ENCODE results near the gene HSDL1. TPM values are rescaled to one million over a fixed set of nuclear protein-coding genes. Genes with fewer than 3 reads are reported as not detected.

HSDL1 gene
- total RNA-seq, 4 donors from 2014 or later = 20.2 to 26.8 (median 22.6) TPM

DNA sequence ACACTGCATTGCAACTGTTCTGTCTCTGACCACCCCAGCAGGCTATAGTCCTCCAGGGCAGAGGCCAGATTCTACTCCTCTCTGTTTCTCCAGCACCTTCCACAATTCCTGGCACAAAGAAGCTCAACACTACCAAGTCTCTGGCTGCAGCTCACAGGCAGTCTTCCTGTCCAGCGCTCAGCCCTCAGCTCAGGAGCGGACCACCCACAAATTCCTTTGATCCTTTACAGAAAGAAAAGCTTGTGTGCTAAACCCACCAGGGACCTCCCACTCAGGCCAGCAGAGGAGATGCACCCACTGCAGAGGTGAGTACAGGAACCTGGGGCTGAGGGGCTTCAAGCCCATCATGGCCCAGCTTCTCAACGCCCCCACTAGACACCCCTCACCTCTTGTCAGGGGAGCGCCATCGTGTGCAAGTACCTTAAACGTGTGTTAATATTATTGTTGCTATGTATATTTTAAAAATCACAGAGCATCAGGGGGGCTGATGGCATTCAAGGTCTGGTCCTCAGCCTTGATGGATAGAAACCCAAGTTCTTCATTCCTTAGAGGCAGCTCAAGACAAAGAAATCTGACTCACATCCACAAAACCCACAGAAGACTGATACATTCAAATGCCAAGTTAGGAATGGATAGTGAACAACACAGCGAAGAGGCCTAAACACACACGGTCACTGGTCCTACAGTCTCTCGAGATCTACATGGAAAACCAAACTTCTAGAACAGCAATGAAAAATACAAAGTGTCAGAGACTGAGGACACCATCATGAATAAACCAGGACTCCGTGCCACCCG, 8.4 kb downstream of the HSDL1 start:
- no peak overlapping the region for H3K4me3 ChIP-seq
- intact Hi-C loops (cut with DNase I; ENCODE audit: low total_unique reads) = loop anchor here (2.0 to 5.0 kb wide), 3 partner anchors 20 to 239 kb away; partner anchors contain the start of genes MBTPS1 and MLYCD
- H3K36me3 ChIP-seq = no peaks in the 10 kb centered on the region
- ATAC-seq (no peak), DNase-seq (no peak)
- peak overlapping the region in 1 of 4 donors; percentile 35 for H3K27ac ChIP-seq
- H3K9me3 ChIP-seq = no peaks in the 10 kb centered on the region
- H3K27me3 ChIP-seq = no peaks in the 10 kb centered on the region
- H3K4me1 ChIP-seq = peaks cover 8 to 20% of the 10 kb centered on the region in 2 donors
- TF ChIP-seq, protein P1, sequence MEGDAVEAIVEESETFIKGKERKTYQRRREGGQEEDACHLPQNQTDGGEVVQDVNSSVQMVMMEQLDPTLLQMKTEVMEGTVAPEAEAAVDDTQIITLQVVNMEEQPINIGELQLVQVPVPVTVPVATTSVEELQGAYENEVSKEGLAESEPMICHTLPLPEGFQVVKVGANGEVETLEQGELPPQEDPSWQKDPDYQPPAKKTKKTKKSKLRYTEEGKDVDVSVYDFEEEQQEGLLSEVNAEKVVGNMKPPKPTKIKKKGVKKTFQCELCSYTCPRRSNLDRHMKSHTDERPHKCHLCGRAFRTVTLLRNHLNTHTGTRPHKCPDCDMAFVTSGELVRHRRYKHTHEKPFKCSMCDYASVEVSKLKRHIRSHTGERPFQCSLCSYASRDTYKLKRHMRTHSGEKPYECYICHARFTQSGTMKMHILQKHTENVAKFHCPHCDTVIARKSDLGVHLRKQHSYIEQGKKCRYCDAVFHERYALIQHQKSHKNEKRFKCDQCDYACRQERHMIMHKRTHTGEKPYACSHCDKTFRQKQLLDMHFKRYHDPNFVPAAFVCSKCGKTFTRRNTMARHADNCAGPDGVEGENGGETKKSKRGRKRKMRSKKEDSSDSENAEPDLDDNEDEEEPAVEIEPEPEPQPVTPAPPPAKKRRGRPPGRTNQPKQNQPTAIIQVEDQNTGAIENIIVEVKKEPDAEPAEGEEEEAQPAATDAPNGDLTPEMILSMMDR (IDR thresholded peaks at IDR 0.05 in 4 of 5, conservative IDR thresholded peaks at IDR 0.05 in 1 of 5) = no peak
- no peak for TF ChIP-seq POLR2A (IDR thresholded peaks at IDR 0.05)
- in situ Hi-C loops (cut with MboI; ENCODE audit: low sequenced_read_pairs in 4 of 4) = no loop called here

- ATAC-seq (no peak), DNase-seq (no peak)
- Histone ChIP-seq H3K27me3 (no peaks in the 10 kb centered on the region), H3K27ac (no peak overlapping the region), H3K4me3 (no peak overlapping the region), H3K4me1 (peaks cover 0 to 2% of the 10 kb centered on the region in 2 donors), H3K9me3 (no peaks in the 10 kb centered on the region), H3K36me3 (peaks cover 0 to 23% of the 10 kb centered on the region in 2 donors)
- intact Hi-C loops (cut with DNase I; ENCODE audit: low total_unique reads) (no loop called here), in situ Hi-C loops (cut with MboI; ENCODE audit: low sequenced_read_pairs in 4 of 4) (no loop called here)
- no peak for TF ChIP-seq POLR2A (IDR thresholded peaks at IDR 0.05)
Measured at GRCh38 chr16:84132527-84133285, 12.3 kb downstream of the HSDL1 start.

DNA sequence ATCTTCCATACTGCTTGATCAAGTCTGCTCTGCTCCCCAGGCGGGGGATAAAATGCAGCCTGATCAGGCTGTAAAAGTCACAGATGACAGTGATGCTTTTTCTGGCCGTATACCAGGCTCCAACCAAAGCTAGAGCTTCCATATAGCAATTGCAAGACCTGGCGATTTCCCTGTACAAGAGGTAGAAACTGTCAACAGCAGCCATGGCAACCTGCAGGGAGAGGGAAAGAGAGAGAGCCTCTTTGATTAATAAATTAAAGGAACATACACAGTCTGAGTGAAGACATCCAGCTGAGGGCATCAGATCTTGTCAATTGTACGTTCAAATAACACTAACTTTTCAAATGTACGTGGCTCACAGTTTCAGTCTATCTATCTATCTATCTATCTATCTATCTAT, 13.9 kb downstream of the HSDL1 start:
- ATAC-seq (no peak), DNase-seq (no peak)
- in situ Hi-C loops (cut with MboI; ENCODE audit: low sequenced_read_pairs in 4 of 4) (no loop called here), intact Hi-C loops (cut with DNase I; ENCODE audit: low total_unique reads) (no loop called here)
- Histone ChIP-seq H3K27ac (no peak overlapping the region), H3K4me1 (no peaks in the 10 kb centered on the region), H3K36me3 (peaks cover 0 to 23% of the 10 kb centered on the region in 2 donors), H3K4me3 (no peak overlapping the region), H3K9me3 (no peaks in the 10 kb centered on the region), H3K27me3 (no peaks in the 10 kb centered on the region)
- TF ChIP-seq, protein P1 (IDR thresholded peaks at IDR 0.05 in 4 of 5, conservative IDR thresholded peaks at IDR 0.05 in 1 of 5) = no peak
- no peak for TF ChIP-seq POLR2A (IDR thresholded peaks at IDR 0.05)

DNA sequence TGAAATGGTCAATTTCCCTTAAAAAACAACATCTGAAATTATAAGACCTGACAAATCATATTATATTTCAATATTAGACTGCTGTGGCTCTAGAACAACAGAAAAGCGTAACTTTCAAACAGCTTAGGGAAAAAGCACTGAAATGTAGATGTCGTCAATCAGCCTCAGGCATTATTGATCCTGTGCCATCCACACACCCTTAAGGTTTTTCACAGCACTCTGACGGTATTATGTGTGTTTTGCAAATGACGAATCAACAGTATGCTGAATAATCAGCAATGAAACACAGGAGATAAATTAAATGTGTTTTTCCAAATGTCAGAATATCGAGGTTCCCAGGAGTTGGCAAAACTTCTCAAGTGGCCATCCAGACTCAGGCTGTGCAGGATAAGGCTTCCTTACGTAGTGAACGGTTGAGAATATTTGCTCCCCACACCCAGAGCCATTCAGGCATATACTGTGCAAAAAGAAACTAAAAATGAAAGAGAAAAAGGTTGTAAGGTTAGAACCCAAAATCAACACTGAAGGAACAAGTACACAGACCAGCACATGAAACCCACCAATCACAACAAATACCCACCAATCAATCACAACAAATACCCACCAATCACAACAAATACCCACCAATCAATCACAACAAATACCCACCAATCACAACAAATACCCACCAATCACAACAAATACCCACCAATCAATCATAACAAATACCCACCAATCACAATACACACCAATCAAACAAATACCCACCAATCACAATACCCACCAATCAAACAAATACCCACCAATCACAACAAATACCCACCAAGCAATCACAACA, 20.5 kb downstream of the HSDL1 start:
- no peaks in the 10 kb centered on the region for H3K9me3 ChIP-seq
- in situ Hi-C loops (cut with MboI; ENCODE audit: low sequenced_read_pairs in 4 of 4) (no loop called here), intact Hi-C loops (cut with DNase I; ENCODE audit: low total_unique reads) (no loop called here)
- DNase-seq (no peak), ATAC-seq (no peak)
- H3K27ac ChIP-seq = no peak overlapping the region
- no peaks in the 10 kb centered on the region for H3K27me3 ChIP-seq
- no peak overlapping the region for H3K4me3 ChIP-seq
- H3K4me1 ChIP-seq = no peaks in the 10 kb centered on the region
- no peak for TF ChIP-seq POLR2A (IDR thresholded peaks at IDR 0.05)
- TF ChIP-seq, protein P1 (IDR thresholded peaks at IDR 0.05 in 4 of 5, conservative IDR thresholded peaks at IDR 0.05 in 1 of 5) = no peak
- peaks cover 0 to 35% of the 10 kb centered on the region in 2 donors for H3K36me3 ChIP-seq
